HG02852 (cell line): Measurements from ENCODE around the gene CACNA2D3.

Experiments used
- ATAC-seq: cut with Tn5 transposase; IDR thresholded peaks from one replicate; pipeline ENCODE4 v1.9.1; 2021; ENCODE audit warnings: mild to moderate bottlenecking, moderate library complexity; ENCODE audit not compliant: unreplicated experiment

CACNA2D3 gene

DNA sequence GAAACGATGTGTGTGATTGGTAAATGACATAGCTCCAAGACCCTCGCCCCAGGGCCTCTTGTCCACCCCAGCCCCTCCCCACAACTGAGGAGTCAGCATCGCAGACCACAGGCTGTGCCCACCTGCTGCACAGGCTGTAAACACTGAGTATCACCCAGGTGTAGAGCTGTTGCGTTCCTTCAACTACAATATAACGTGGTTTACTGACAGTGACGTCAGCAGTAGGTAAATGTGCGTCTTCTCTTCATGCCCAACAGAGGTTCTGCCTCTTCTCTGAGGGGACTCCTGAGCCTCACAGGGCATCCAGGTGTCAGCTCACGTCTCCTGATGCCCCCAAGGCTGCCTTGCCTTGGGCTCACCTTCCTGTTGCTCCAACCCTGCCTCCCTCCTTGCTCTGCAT is 395.1 kb downstream of the CACNA2D3 start:
- ATAC-seq, result no peak

DNA sequence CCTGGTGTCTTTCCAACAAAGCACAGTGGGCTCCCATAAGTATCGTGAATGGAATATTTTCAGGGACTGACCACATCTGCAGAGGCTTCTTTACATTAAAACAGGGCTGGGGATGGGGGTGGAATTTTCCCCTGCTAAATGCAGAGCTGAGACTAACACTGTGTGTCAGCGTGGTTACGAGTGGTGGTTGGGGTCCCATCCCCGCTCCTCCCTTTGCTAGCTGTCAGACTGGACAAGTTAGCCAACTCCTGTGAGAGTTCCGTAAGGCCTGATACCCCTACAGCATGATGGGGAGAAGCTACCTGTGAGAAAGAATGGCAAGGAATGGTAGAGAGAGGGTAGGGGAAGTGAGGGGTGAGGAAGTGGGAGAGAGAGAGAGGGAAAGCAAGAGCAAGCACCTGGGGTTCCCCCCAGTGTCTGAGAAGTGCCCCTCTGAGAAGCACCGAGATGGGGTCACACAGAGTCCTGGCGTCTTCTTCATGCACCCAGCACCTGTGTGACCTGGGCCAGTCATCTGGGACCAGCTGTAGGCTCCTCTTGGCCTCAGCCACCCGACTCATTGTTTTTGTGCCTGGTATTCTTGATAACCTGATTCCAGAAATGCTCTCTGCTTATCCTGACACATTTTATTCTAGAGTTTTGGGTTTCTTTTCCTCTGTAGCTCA is 395.8 kb downstream of the CACNA2D3 start:
- ATAC-seq, result no peak

DNA sequence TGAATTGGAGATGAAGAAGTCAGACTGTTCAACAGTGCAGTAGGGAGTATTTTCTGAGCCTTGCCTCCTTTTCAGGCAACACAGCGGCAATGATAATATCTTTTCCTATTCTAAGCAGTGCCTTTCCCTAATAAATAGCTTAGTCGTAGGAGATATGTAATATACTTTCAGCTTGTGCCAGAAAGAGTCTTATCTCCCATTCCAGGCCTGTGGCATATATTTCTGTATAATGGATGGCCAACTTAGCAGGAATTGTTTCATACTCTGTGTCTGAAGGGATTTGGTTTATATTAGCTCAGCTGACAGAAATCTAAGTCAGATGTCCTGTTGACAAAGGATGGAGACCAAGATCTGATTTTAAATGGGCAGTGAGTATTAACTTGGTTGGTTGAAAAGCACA is 397.1 kb downstream of the CACNA2D3 start:
- ATAC-seq, result no peak

DNA sequence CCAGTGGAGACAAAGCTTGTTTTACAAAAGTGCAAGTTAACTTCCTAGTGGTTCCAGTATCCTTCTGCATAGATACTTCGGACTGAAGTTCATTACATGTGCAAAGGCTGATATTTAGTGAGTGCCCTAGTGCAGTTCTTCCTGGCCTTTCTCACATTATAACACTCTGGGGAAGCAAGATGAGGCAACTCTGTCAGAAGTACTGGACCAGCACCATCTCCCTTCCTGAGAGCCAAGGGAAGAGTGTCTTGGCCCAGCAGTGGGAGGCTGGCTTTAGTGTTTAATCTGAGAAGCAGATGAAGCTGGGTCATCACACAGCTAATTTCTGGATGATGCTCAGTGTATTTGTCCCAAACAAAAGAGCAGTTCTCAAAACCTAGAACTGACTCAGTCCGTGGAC is 397.7 kb downstream of the CACNA2D3 start:
- no peak for ATAC-seq

DNA sequence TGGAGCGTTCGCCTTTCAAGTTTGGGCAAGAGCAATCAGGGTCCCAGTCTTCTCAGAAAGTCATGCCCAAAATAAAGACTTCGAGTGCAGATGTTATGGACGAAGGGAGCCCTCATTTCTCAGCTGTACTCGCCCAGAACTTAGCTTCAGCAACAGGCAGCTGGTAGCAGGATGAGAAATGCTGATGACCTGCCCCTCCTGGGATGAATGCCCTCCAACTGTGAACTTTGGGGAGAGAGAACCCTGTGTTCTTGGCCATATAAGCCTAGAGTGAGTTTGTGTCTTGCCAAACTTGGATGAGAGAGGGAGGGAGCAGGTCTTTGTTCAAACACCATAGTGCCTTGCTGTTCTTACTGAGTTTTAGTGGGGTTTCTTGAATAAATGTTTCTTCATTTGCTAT is 405.2 kb downstream of the CACNA2D3 start:
- no peak for ATAC-seq

DNA sequence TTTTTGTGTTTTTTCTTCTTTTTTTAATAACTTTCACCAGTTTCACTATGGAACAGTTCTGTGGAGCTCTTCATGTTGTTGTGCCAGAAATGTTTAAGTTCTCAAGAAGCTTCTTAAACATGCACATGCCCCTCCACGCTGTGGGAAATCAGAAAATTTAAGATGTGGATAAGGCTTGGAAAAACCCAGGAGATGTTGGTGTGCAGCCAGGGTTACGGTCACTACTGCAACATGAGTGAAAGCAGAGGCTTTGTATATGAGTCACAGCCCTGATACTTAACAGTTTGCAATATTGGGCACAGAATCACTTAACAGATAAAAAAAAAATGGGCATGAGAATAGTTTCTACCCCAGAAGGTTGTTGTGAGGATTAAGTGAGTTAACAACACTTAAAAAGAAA is 405.6 kb downstream of the CACNA2D3 start:
- ATAC-seq, result no peak

DNA sequence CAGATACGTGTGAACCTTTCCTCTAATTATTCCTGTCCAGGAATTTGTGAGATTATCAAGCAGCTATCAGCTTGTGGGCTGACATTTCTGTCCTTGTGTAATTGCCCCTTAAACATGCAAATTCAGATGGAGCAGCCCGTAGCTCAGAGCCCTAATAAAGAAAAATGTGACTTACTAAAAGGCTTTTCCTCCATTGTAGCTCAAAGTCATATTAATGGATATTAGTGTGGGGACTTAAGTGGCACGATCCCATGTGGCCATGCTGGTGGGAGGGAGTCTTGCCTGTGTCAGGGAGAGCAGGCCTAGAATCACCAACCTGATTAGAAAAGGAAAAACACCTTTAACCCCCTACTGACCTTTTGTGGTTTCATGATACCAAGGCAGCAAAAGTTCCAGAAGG is 406.3 kb downstream of the CACNA2D3 start:
- ATAC-seq, result no peak

DNA sequence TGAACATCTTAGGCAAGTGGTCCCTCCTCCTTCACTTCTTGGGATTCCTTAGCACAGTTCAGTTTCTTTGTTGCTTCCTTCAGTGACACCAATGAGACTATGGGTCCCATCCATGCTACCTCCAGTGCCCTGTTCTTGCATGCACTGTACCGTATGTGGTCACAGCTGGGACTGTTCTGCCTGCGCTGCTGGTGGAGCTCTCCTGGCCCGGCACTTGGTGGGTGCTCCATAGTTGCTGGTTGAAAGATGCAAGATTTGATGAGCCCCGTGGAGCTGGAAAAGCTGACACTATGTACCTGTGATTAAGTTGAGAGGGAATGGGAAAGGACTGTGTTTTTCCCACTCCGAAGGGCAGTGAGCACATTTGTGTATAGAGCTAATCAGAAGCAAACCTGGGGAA is 407.7 kb downstream of the CACNA2D3 start:
- ATAC-seq, result no peak

DNA sequence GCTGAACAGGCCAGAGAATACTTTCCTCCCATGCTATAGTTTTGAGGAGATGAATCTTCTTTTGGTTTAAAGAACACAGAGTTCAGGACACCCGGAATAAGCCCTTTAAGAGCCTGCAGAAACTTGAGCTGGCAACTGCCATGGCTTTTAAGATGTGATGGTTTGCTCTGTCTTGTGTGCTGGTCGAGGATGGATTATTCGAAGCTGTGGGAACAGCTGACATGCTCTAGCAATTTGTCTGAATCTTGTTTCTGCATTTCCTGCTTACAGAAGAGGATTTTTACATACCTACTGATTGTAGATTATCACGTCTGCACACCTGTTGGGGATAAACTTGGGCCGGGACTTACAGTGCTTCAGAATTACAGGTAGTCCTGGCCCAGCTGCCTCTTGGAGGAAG is 408.6 kb downstream of the CACNA2D3 start:
- ATAC-seq, result no peak

DNA sequence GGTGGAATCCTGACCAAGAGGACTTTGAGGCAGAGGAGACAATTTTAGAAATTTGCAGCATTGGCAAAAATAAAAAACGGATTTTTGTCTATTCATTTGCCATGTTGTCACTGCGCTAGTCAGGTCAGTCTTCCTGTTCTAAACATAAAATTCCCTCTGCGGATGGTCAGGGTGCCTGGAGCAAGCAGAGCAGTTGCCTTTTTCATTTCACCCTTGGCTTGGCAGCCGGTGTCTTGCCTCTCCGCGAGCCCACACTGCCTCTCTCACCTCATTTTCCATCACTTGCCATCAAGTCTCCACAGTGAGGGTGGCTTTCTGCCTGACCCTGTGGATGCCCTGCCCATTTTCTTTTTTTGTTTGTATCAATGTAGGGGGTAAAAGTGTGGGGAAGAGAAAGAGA is 409.4 kb downstream of the CACNA2D3 start:
- no peak for ATAC-seq

DNA sequence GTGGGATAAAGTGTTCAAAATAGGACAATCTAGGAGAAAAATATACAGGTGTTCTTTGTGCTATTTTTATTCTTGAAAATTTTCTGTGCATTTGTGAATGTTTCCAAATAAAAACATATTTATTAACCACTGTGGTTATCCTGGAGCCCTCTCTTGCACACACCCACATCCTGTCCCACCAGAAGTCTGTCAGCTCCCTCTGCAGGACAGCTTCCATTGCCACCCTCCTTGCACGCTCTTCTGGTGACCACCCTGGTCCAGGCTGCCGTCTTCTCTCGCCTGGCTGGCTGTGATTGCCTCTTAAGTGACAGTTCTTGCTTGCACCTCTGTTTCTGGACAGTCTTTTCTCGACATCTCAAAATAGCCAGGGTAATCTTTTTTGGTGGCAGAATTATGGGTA is 411.5 kb downstream of the CACNA2D3 start:
- ATAC-seq, result no peak

DNA sequence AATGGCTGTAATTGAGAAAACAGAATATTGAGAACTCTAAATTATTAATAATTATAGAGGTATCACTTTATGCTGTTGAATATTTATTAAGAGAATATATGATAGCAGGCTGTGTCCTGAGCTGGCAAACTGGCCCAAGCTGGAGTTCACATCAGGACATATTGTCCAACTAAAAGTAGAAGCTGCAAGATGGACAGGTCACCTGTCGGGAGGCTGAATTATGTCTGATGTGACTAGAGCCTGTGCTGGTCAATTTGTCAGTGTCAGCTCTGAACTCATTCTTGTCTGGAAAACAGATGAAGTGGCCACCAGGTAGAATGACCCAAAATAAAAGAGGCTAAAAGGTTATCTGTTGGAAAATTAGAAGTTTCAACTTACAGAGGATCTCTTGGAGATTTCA is 413.3 kb downstream of the CACNA2D3 start:
- no peak for ATAC-seq

DNA sequence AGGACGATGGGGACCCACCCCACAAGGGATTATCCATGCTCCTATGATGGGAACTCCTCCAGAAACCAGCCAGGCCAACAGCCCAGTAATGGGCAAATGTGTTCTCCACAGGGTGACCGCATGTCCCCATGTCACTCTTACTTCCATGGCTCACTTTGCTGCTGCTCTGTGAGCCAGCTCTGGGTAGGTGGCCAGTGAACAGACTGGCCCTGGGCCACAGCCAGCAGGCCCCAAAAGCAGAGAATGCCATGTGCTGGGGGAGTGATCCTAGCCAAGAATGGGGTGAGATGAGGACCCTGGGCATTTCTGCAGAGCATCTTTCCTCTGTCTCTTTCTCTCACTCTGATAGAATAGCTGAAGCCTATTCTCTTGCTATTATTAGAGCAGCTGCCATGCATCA is 414.1 kb downstream of the CACNA2D3 start:
- no peak for ATAC-seq

DNA sequence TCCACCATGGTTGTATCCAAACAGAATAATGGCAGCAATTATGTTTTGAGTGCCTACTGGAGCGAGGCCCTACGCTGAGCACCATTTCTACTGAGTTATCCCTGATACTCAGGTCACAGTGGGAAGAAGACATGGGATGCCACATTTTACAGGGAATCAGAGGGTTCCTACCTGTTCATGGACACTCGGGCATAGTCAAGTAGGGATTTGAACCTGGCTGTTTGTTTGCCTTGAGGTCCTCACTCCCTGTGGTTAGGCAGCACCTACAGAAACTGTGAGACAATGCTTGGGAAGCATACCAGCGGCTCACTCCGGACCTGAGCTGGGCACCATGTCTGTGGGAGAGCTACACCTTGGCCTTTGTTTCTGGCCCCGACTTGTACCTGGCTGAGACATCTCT is 415.2 kb downstream of the CACNA2D3 start:
- no peak for ATAC-seq

DNA sequence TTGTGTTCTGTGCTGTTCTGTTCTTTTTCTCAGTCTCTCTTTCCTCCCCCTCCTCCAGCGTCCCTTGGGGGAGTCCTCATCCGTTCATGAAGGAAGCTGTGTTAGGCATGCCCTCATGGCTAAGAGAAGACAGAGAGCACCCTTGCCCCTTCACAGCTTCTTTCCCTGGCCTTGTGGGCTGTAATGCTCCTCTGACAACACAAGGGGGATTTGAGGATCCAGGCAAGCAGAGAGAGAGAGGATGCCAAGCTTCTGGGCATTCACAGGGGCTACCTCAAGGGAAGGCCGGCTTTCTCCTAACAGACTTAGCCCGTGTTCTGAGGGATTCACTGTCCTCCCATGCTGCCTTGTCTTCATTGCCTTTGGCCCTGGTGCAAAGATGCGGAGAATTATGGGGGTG is 416.0 kb downstream of the CACNA2D3 start:
- no peak for ATAC-seq

DNA sequence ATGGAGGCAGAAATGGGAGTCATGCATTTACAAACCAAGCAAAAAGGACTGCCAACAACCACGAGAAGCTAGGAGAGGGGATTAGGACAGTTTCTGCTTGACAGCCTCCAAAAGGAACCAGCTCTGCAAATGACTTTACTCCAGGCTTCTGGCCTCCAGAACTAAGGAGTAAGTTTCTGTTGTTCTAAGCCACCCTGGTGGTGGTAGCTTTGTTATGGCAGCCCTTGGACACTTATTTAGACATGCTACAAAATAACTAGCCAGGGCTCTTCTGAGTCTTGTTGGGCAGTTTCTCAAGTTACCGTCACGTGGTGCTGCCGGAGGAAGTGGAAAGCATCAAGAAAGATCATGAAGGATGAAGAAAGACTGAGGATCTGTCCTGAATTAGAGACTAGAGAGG is 419.0 kb downstream of the CACNA2D3 start:
- no peak for ATAC-seq

DNA sequence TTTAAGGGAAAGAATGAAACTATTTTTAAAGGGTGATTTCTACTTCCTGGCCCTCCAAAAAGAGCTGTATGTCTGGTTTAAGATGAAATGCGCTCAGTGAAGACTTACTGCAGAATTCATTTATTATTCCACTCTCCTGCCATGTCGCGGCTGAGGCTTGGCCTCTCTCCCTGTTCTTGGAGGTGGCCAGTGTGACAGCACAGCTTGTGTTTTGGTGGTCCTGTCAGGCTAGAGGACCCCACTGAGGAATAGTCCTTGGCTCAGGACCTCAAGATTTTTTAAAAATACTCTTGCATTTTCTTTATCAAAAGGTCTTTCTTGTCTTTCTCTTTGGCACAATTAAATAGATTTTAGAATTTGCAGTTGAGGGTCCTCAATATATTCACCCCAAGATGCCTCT is 421.1 kb downstream of the CACNA2D3 start:
- ATAC-seq, result no peak

DNA sequence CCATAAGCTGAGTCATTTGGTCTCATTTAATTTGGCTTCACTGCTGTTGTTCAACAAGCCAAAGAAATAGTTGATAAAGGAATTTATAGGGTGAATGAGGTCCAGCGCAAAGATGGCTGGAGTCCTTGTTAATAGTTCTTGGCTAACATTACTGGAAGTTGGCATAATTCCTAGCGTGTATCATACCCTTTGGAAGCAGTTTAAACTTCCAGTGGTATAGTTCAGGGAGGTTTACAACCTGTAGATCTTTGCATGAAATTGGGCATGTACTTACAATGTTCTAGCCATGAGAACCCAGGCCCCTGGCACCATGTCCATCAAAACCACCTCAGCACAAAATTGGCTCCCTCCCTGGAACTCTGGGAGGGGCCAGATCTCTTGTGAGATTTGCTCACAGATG is 424.7 kb downstream of the CACNA2D3 start:
- no peak for ATAC-seq

DNA sequence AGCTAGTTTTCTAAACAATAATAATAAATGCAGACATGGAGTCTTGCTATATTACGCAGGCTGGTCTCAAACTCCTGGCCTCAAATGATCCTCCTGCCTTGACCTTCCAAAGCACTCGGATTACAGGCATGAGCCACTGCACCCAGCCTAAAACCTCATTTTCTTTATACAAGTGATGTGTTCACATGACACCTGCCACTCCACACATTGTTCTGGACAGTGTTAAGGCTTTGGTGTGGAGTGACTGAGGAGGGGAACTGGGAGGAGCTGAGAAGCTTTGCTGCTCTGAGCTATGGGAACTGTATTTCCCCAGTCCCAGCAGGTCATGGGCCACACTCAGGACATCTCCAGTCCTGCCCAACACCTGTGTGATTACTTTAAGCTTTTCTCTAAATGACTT is 425.5 kb downstream of the CACNA2D3 start:
- no peak for ATAC-seq

DNA sequence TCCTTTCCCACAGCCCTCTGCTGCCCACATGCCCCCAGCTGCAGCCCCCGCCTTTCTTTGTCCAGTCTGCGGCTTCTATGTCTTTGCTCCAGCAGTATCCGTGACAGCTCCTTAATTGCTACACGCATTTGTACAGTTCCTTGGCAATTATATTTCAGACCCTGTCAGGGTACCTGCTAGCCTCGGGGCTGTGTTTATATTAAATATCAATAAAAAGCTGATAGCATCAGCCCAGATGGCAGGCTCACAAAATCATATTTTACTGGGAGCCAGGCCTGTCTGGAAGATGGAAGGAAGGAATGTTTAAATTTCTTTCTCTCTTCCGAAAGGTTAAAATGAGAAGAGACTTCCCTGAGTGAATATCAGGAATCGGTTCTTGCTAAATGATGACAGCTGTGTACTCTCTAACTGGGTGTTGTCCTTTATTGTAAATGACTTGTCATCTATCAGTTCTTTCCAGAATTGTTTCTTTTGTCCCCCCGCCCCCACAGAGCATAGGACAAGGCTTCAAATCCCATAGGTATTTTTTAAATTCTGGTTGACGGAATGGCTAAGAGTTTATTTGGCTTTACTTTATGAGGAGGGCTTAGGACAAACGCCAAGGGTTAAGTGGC is 427.4 kb downstream of the CACNA2D3 start:
- no peak for ATAC-seq

DNA sequence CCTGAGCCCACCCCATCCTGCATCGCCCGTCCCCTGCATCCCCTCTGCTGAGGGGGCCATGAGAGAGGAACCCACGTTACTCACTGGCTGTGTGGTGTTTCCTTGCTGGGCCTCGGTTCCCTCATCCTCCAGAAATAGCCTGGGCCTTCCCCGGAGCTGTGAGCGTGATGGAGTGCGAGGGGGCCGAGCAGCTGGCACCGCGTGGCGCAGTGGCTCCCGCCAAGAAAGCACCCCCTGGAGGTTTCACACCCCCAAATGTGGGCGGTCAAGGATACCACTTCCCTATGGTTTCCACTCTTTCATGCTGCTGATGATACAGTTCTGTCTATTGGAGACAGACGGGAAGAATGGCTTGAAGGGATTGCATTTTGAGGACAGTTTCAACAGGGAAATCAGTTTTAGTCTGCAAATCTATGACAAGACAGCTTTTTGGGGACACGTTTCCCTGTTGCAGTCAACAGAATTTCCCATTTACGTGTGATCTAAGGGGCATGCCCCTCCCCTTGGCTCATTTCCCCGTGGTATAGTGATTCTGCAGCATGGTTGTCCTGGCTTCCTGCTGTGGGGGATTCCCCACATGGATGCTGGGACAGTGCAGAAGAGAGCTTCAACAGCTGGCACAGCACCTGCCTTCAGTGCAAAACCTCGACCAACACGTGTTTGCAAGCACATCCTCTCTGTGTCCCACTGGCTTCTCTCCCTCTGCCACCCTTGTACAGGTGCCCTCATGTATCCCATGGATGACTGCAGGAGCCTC is 428.0 kb downstream of the CACNA2D3 start:
- ATAC-seq, result no peak

DNA sequence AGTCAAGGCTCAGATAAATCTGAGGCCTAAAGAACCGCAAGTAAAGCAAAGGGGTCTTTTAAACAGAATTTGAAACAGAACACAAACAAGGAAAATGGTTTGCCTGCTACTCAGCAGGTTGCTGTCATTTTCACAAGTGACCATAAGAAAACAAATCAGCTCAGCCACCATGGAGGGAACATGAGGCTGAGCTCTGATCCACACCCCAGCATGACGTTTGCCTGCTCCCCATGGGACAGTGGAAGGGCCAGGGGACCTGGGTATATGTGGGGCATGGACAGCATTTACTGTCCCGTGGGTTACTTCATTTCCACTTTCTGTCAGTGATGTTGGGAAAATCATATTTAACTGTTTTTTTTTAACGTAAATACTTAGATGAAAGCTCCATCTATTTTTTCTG is 434.3 kb downstream of the CACNA2D3 start:
- ATAC-seq, result no peak
